H1 (cell line): ENCODE data around the gene ACTL8. TPM values are rescaled to one million over a fixed set of nuclear protein-coding genes. Genes with fewer than 3 reads are reported as not detected.

Experiments
- CTCF ChIA-PET: fragments of 300-600 bp; sonication (Branson Sonifier 250); formaldehyde crosslinking; loops from one replicate; lab custom pipeline; 2021; ENCODE audit not compliant: partially characterized antibody; lab: Charles Lee
- POLR2A ChIA-PET: fragments of 300-600 bp; sonication (Branson Sonifier 250); formaldehyde crosslinking; loops from one replicate; lab custom pipeline; 2021; ENCODE audit warnings: inconsistent platforms; ENCODE audit not compliant: partially characterized antibody; lab: Charles Lee
- DNase-seq, 2 experiments: peaks; one replicate each; pipeline versions ENCODE4 v3.0.0 to v3.0.0-alpha.2; 2010 to 2022; ENCODE audit warnings: low spot score in 2 of 2, low read depth in 1 of 2, mixed read lengths in 1 of 2
- FAIRE-seq: peaks from 2 replicates; lab custom pipeline; 2011; peaks lifted over from hg19 to GRCh38; lab: Jason Lieb, UNC
- H2AFZ ChIP-seq: 2 replicates; pipeline ENCODE4 v1.8.1; 2012; ENCODE audit warnings: low read length, inconsistent platforms
- H2AK5ac ChIP-seq: 2 replicates; pipeline ENCODE4 v1.6.1; 2013; ENCODE audit warnings: low read depth, low read length
- H2BK120ac ChIP-seq: replicated peaks from 2 replicates; pipeline ENCODE3; 2013; ENCODE audit warnings: low read depth, low read length, inconsistent platforms
- H2BK12ac ChIP-seq: 2 replicates; pipeline ENCODE4 v1.6.1; 2013; ENCODE audit warnings: low read depth, low read length
- H2BK15ac ChIP-seq: 2 replicates; pipeline ENCODE4 v1.6.1; 2013; ENCODE audit warnings: low read length
- H2BK20ac ChIP-seq: 2 replicates; pipeline ENCODE4 v1.6.1; 2013; ENCODE audit warnings: low read length
- H2BK5ac ChIP-seq: 2 replicates; pipeline ENCODE4 v1.6.1; 2013; ENCODE audit warnings: low read depth, low read length
- H3K14ac ChIP-seq: 2 replicates; pipeline ENCODE4 v1.6.1; 2013; ENCODE audit warnings: inconsistent platforms; ENCODE audit not compliant: insufficient read length
- H3K18ac ChIP-seq: 2 replicates; pipeline ENCODE4 v1.6.1; 2013; ENCODE audit warnings: low read length; ENCODE audit errors: extremely low read depth
- H3K23ac ChIP-seq: 2 replicates; pipeline ENCODE4 v1.6.1; 2013; ENCODE audit warnings: inconsistent platforms; ENCODE audit not compliant: insufficient read length
- H3K23me2 ChIP-seq: 2 replicates; pipeline ENCODE4 v1.6.1; 2013; ENCODE audit warnings: low read depth, low read length
- H3K27ac ChIP-seq: 2 replicates; pipeline ENCODE4 v1.6.1; 2011; ENCODE audit warnings: low read depth, low read length, inconsistent platforms
- H3K27me3 ChIP-seq, 4 experiments: replicated peaks in 1 of 4; 1 replicate in 1 of 4; 2 replicates in 3 of 4; pipeline versions ENCODE4 v1.6.1 to v1.8.1; 2011 to 2013; ENCODE audit warnings: low read length in 3 of 4, mild to moderate bottlenecking in 3 of 4, inconsistent platforms in 2 of 4, mixed read lengths in 2 of 4, moderate library complexity in 1 of 4; ENCODE audit not compliant: control insufficient read depth in 3 of 4, insufficient read depth in 3 of 4; ENCODE audit errors: extremely low read depth in 1 of 4
- H3K36me3 ChIP-seq, 4 experiments: 2 replicates each; pipeline versions ENCODE4 v1.6.1 to v1.8.1; 2011 to 2013; ENCODE audit warnings: mild to moderate bottlenecking in 4 of 4, low read length in 3 of 4, moderate library complexity in 2 of 4, control low read depth in 1 of 4, inconsistent platforms in 1 of 4; ENCODE audit not compliant: insufficient read depth in 4 of 4, control insufficient read depth in 2 of 4
- H3K4ac ChIP-seq: replicated peaks from 2 replicates; pipeline ENCODE3; 2013; ENCODE audit warnings: low read length, low read depth, mixed read lengths, inconsistent platforms; ENCODE audit not compliant: insufficient read length
- H3K4me1 ChIP-seq, 4 experiments: replicated peaks in 1 of 4; 1 replicate in 1 of 4; 2 replicates in 3 of 4; pipeline versions ENCODE4 v1.6.1 to v1.8.1; 2011 to 2013; ENCODE audit warnings: low read length in 3 of 4, inconsistent platforms in 2 of 4, mixed read lengths in 1 of 4; ENCODE audit not compliant: insufficient read depth in 4 of 4, control insufficient read depth in 3 of 4
- H3K4me2 ChIP-seq, 2 experiments: 2 replicates each; pipeline versions ENCODE4 v1.6.1 to v1.8.1; 2011 to 2013; ENCODE audit warnings: low read depth in 2 of 2, low read length in 2 of 2, control low read depth in 1 of 2, inconsistent platforms in 1 of 2, mild to moderate bottlenecking in 1 of 2; ENCODE audit not compliant: insufficient read depth in 1 of 2
- H3K4me3 ChIP-seq, 4 experiments: fragments of 200-600, 300-600 bp in 1 of 4; sonication (generic), shearing (Covaris generic), sonication (Bioruptor Twin) in 1 of 4; 2 replicates each; pipeline versions ENCODE4 v1.5.1 to v1.8.1; 2011 to 2016; ENCODE audit warnings: low read length in 4 of 4, low read depth in 3 of 4, control low read depth in 2 of 4, inconsistent platforms in 2 of 4, mild to moderate bottlenecking in 2 of 4, mixed read lengths in 1 of 4, moderate library complexity in 1 of 4; ENCODE audit not compliant: insufficient read depth in 2 of 4; ENCODE audit errors: extremely low read depth in 1 of 4
- H3K56ac ChIP-seq: replicated peaks from 2 replicates; pipeline ENCODE3; 2013; ENCODE audit warnings: low read depth, mild to moderate bottlenecking, mixed read lengths, low read length, inconsistent platforms; ENCODE audit not compliant: insufficient read length
- H3K79me1 ChIP-seq: 2 replicates; pipeline ENCODE4 v1.6.1; 2013; ENCODE audit warnings: low read depth, low read length, control low read depth
- H3K79me2 ChIP-seq, 2 experiments: 2 replicates each; pipeline versions ENCODE4 v1.6.1 to v1.8.1; 2012 to 2013; ENCODE audit warnings: low read length in 2 of 2, mild to moderate bottlenecking in 2 of 2, inconsistent platforms in 1 of 2; ENCODE audit not compliant: insufficient read depth in 2 of 2, control insufficient read depth in 1 of 2
- H3K9ac ChIP-seq, 4 experiments: replicated peaks in 1 of 4; 1 replicate in 1 of 4; 2 replicates in 3 of 4; pipeline versions ENCODE4 v1.6.1 to v1.8.1; 2011 to 2013; ENCODE audit warnings: low read depth in 3 of 4, low read length in 3 of 4, control low read depth in 2 of 4, mild to moderate bottlenecking in 2 of 4, moderate library complexity in 2 of 4, inconsistent platforms in 1 of 4; ENCODE audit errors: extremely low read depth in 1 of 4
- H3K9me3 ChIP-seq, 2 experiments: 2 replicates each; pipeline versions ENCODE4 v1.6.1 to v1.8.1; 2012 to 2013; ENCODE audit warnings: mild to moderate bottlenecking in 2 of 2, moderate library complexity in 2 of 2, control low read depth in 1 of 2, inconsistent platforms in 1 of 2, low read depth in 1 of 2, low read length in 1 of 2, mixed read lengths in 1 of 2; ENCODE audit not compliant: insufficient read depth in 2 of 2
- H4K20me1 ChIP-seq, 2 experiments: replicated peaks in 1 of 2; 2 replicates each; pipeline versions ENCODE3 to v1.8.1; 2011 to 2013; ENCODE audit warnings: inconsistent platforms in 2 of 2, low read length in 2 of 2, mild to moderate bottlenecking in 1 of 2; ENCODE audit not compliant: insufficient read depth in 2 of 2, control insufficient read depth in 1 of 2
- H4K5ac ChIP-seq: 2 replicates; pipeline ENCODE4 v1.6.1; 2013; ENCODE audit warnings: low read length, low read depth, mixed read lengths, inconsistent platforms; ENCODE audit not compliant: insufficient read length
- H4K8ac ChIP-seq: 2 replicates; pipeline ENCODE4 v1.8.0; 2013; ENCODE audit warnings: mild to moderate bottlenecking, moderate library complexity, low read length, inconsistent platforms; ENCODE audit not compliant: insufficient read depth; ENCODE audit errors: extremely low read depth
- H4K91ac ChIP-seq: replicated peaks from 2 replicates; pipeline ENCODE3; 2013; ENCODE audit warnings: low read length, mixed read lengths, inconsistent platforms; ENCODE audit not compliant: insufficient read length
- BACH1 ChIP-seq: IDR thresholded peaks from 2 replicates; pipeline ENCODE4 v1.6.1; 2012; ENCODE audit warnings: low read length, improper control_type of control experiment
- CTBP2 ChIP-seq: IDR thresholded peaks from 2 replicates; pipeline ENCODE4 v1.7.0; 2011; ENCODE audit warnings: borderline replicate concordance, mild to moderate bottlenecking, moderate library complexity, mixed read lengths, low read length; ENCODE audit not compliant: insufficient read depth, insufficient read length
- EP300 ChIP-seq, 2 experiments: IDR thresholded peaks; 1 replicate in 1 of 2; 2 replicates in 1 of 2; pipeline ENCODE4 v1.6.1; 2011 to 2012; ENCODE audit warnings: low read depth in 2 of 2, low read length in 2 of 2, mild to moderate bottlenecking in 2 of 2, borderline replicate concordance in 1 of 2, inconsistent platforms in 1 of 2, moderate library complexity in 1 of 2
- KDM1A ChIP-seq: fragments of 200-600, 300-600 bp; sonication (generic); IDR thresholded peaks from 2 replicates; pipeline ENCODE4 v1.7.1; 2016; ENCODE audit warnings: mild to moderate bottlenecking, low read length, borderline replicate concordance
- KDM5A ChIP-seq: fragments of 200-600 bp; IDR thresholded peaks from 2 replicates; pipeline ENCODE4 v1.7.1; 2012; ENCODE audit warnings: mild to moderate bottlenecking, low read length, inconsistent platforms, mixed read lengths
- MAFK ChIP-seq: IDR thresholded peaks from 2 replicates; pipeline ENCODE4 v1.6.1; 2012; ENCODE audit warnings: low read depth, mild to moderate bottlenecking, improper control_type of control experiment, low read length
- POLR2AphosphoS5 ChIP-seq: IDR thresholded peaks from 2 replicates; pipeline ENCODE4 v1.6.1; 2011; ENCODE audit warnings: low read depth, low read length
- RAD21 ChIP-seq, 2 experiments: IDR thresholded peaks in 1 of 2; conservative IDR thresholded peaks in 1 of 2; 2 replicates each; pipeline ENCODE4 v1.6.1; 2011; ENCODE audit warnings: low read depth in 2 of 2, low read length in 2 of 2, improper control_type of control experiment in 1 of 2, inconsistent platforms in 1 of 2, mild to moderate bottlenecking in 1 of 2, moderate library complexity in 1 of 2
- RFX5 ChIP-seq: IDR thresholded peaks from 2 replicates; pipeline ENCODE4 v1.6.1; 2011; ENCODE audit warnings: low read depth, low read length, improper control_type of control experiment, borderline replicate concordance
- SAP30 ChIP-seq: fragments of 300-600 bp; sonication (generic); IDR thresholded peaks from 2 replicates; pipeline ENCODE4 v1.7.1; 2012; ENCODE audit warnings: low read length, moderate library complexity, mild to moderate bottlenecking, inconsistent platforms; ENCODE audit not compliant: insufficient read depth, insufficient replicate concordance
- TAF1 ChIP-seq: IDR thresholded peaks from 2 replicates; pipeline ENCODE4 v1.6.1; 2011; ENCODE audit warnings: mild to moderate bottlenecking, low read depth, low read length
- TAF7 ChIP-seq: optimal IDR thresholded peaks from 2 replicates; pipeline ENCODE3; 2011; ENCODE audit warnings: low read depth, mild to moderate bottlenecking, inconsistent platforms, low read length, moderate library complexity, borderline replicate concordance
- TBP ChIP-seq: IDR thresholded peaks from 2 replicates; pipeline ENCODE4 v1.6.1; 2011; ENCODE audit warnings: low read depth, low read length, improper control_type of control experiment
- WGBS, 2 experiments: shearing (Covaris generic) in 1 of 2; methylation state at CpG; one replicate each; pipeline versions ENCODE4 v1.1.6 to v1.1.7; 2013 to 2015; ENCODE audit warnings: low lambda C conversion rate in 2 of 2, mixed read lengths in 2 of 2, inconsistent platforms in 1 of 2, low coverage in 1 of 2, missing lambda C conversion rate in 1 of 2; ENCODE audit not compliant: insufficient replicate concordance in 2 of 2, insufficient coverage in 1 of 2, insufficient read length in 1 of 2; ENCODE audit errors: extremely low coverage in 1 of 2, missing lambda C conversion rate in 1 of 2; 5-methylcytosine and 5-hydroxymethylcytosine counted together
- polyA plus RNA-seq, 7 experiments: library from polyadenylated mRNA; depleted of rRNA in 3 of 7; stranded (reverse) in 5 of 7; unstranded in 2 of 7; fragments of >200 nt in 5 of 7; fragments of 200-250 nt in 2 of 7; gene quantifications; 1 replicate in 5 of 7; 2 replicates in 1 of 7; 4 replicates in 1 of 7; pipeline versions ENCODE4 v1.2.1 to v1.2.3, GENCODE V29; 2011 to 2013; ENCODE audit warnings: missing spikeins in 2 of 7, mixed read lengths in 2 of 7
- total RNA-seq: library from RNA; stranded (reverse); fragmentation: NEBNext Ultra II Directional; extraction: Animal tissue kit (Norgen Biotek cat#: 25700); gene quantifications from 2 replicates; pipeline ENCODE4 v1.2.1, GENCODE V29; 2021

ACTL8 gene
- total and polyA plus RNA-seq, 2 of the 8 experiments (the other 6 are each of a cell fraction or from before 2014, with no cell fraction given), result 0.33 to 0.47 TPM

- ChIA-PET CTCF (interaction anchor here (2.2 kb wide), 1 partner anchor 25 kb away, joined by 8 read pairs; no protein-coding TSS in a partner anchor), POLR2A (no interaction called here)
- Histone ChIP-seq H2BK20ac (no peak overlapping the region), H3K27me3 (no peaks in the 10 kb centered on the region), H4K20me1 (peaks cover 0 to 2% of the 10 kb centered on the region in 2 experiments), H3K4me3 (no peak overlapping the region), H3K23ac (no peak overlapping the region), H3K4me1 (no peaks in the 10 kb centered on the region; a peak in 1 of 7 replicates), H2BK120ac (no peak overlapping the region), H2BK12ac (no peak overlapping the region), H4K8ac (no peak overlapping the region), H3K9ac (no peak overlapping the region), H2BK5ac (no peak overlapping the region), H3K9me3 (no peaks in the 10 kb centered on the region), H3K18ac (no peak overlapping the region), H3K4me2 (no peak overlapping the region), H3K27ac (no peak overlapping the region), H2BK15ac (no peak overlapping the region), H4K91ac (no peak overlapping the region), H3K56ac (no peak overlapping the region), H3K4ac (no peak overlapping the region), H3K23me2 (no peaks in the 10 kb centered on the region), H3K79me1 (no peaks in the 10 kb centered on the region), H3K79me2 (no peaks in the 10 kb centered on the region), H3K14ac (no peak overlapping the region), H3K36me3 (no peaks in the 10 kb centered on the region), H2AK5ac (no peak overlapping the region), H4K5ac (no peak overlapping the region), H2AFZ (no peak overlapping the region)
- no peak for DNase-seq
- 88% methylated on average over 5 of the region's 5 CpGs; no CpG with 5 or more reads in 1 of the 2 experiments for WGBS, 2 experiments
- no peak for FAIRE-seq
- TF ChIP-seq CTBP2 (no peak), MAFK (no peak), TBP (no peak), RFX5 (no peak), KDM5A (no peak), TAF7 (no peak), POLR2AphosphoS5 (no peak), KDM1A (no peak), SAP30 (no peak), TAF1 (no peak), EP300 (IDR thresholded peaks at IDR 0.05; ENCODE audit: borderline replicate concordance in 1 of 2, low read depth in 2 of 2, low read length in 2 of 2) (no peak), RAD21 (IDR thresholded peaks at IDR 0.05 in 1 of 2, conservative IDR thresholded peaks at IDR 0.05 in 1 of 2; ENCODE audit: low read depth in 2 of 2, low read length in 2 of 2) (no peak), BACH1 (no peak)
Observed at GRCh38 chr1:17719874-17720273, 35.3 kb upstream of the ACTL8 start.
